ENCODE measurements around the gene PON1.

GRCh38 chr7:95295397-95295796 lies 28.9 kb downstream of the PON1 start:
- TF ChIP-seq, protein P1, sequence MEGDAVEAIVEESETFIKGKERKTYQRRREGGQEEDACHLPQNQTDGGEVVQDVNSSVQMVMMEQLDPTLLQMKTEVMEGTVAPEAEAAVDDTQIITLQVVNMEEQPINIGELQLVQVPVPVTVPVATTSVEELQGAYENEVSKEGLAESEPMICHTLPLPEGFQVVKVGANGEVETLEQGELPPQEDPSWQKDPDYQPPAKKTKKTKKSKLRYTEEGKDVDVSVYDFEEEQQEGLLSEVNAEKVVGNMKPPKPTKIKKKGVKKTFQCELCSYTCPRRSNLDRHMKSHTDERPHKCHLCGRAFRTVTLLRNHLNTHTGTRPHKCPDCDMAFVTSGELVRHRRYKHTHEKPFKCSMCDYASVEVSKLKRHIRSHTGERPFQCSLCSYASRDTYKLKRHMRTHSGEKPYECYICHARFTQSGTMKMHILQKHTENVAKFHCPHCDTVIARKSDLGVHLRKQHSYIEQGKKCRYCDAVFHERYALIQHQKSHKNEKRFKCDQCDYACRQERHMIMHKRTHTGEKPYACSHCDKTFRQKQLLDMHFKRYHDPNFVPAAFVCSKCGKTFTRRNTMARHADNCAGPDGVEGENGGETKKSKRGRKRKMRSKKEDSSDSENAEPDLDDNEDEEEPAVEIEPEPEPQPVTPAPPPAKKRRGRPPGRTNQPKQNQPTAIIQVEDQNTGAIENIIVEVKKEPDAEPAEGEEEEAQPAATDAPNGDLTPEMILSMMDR (IDR thresholded peaks at IDR 0.05) = no peak
- no peak for TF ChIP-seq POLR2A (IDR thresholded peaks at IDR 0.05)
